Right cardiac atrium (tissue), 5 donors: ENCODE measurements around the gene PTPRN2. TPM values are rescaled to one million over a fixed set of nuclear protein-coding genes. Genes with fewer than 3 reads are reported as not detected.
A peak's percentile ranks its signal among the peaks of the same experiment; 100 is the strongest.

Experiments
- ATAC-seq, 2 donors: fragments of 200-7000 bp; cut with Tn5 transposase; one replicate each; pipeline versions ENCODE4 v1.8.0 to v1.9.1; 2020; ENCODE audit warnings: moderate library complexity in 2 of 2, mild to moderate bottlenecking in 1 of 2
- DNase-seq, 3 donors: peaks; one replicate each; pipeline ENCODE4 v3.0.0-alpha.2; 2020
- H3K27ac ChIP-seq: one replicate; pipeline ENCODE4 v1.5.1; 2013; ENCODE audit warnings: mild to moderate bottlenecking, low read length, control low read depth, moderate library complexity
- H3K27me3 ChIP-seq: one replicate; pipeline ENCODE4 v1.6.1; 2013; ENCODE audit not compliant: control insufficient read depth, insufficient read depth
- H3K4me1 ChIP-seq: one replicate; pipeline ENCODE4 v1.6.1; 2013; ENCODE audit warnings: low read length; ENCODE audit not compliant: control insufficient read depth, insufficient read depth
- H3K4me3 ChIP-seq: one replicate; pipeline ENCODE4 v1.5.1; 2013; ENCODE audit warnings: low read length, control low read depth
- H3K9me3 ChIP-seq: one replicate; pipeline ENCODE4 v1.6.1; 2013; ENCODE audit warnings: low read length; ENCODE audit not compliant: control insufficient read depth
- WGBS: extraction: QIAGEN DNeasy Blood & Tissue Kit; methylation state at CpG from one replicate; pipeline ENCODE4 v1.1.7; 2013; 5-methylcytosine and 5-hydroxymethylcytosine counted together
- intact Hi-C, 4 donors: fragments of 100-400 bp; cut with DNase I; formaldehyde crosslinking; loops; one replicate each; pipeline versions ENCODE4 v1.11.0 to v1.14.0; 2022 to 2023
- polyA plus RNA-seq: library from polyadenylated mRNA; stranded (reverse); fragments of 200-250 nt; gene quantifications from one replicate; pipeline ENCODE4 v1.2.3, GENCODE V29; 2013
- total RNA-seq, 4 donors: library from RNA; stranded (reverse); fragmentation: NEBNext Ultra II Directional; extraction: Animal tissue kit (Norgen Biotek cat#: 25700); gene quantifications; one replicate each; pipeline ENCODE4 v1.2.1, GENCODE V29; 2021
- donor health status: healthy with polysubstance abuse.
- donor health status: DM: no; HTN: yes; CAD: no.
- donor health status: DM: no; HTN: no; CAD: no.
- donor health status: DM: no; HTN: yes; CAD: no; lungs with severe emphysema.
- donor health status: DM: yes; HTN: yes; CAD: no.

The PTPRN2 gene
- total and polyA plus RNA-seq, 5 donors: 1.5 to 3.9 (median 1.9) TPM

- Histone ChIP-seq H3K27ac (no peak overlapping the region), H3K9me3 (no peaks in the 10 kb centered on the region), H3K27me3 (no peaks in the 10 kb centered on the region), H3K4me3 (no peak overlapping the region), H3K4me1 (no peaks in the 10 kb centered on the region)
- 80% methylated on average over 25 of the region's 25 CpGs for WGBS
- no peak for DNase-seq
- ATAC-seq: no peak
- intact Hi-C loops: no loop called here
Observed at GRCh38 chr7:157952841-157953645, 634.6 kb downstream of the PTPRN2 start.

GRCh38 chr7:157952050-157952667 is 635.5 kb downstream of the PTPRN2 start:
- Histone ChIP-seq H3K9me3 (no peaks in the 10 kb centered on the region), H3K4me3 (no peak overlapping the region), H3K27ac (no peak overlapping the region), H3K27me3 (no peaks in the 10 kb centered on the region), H3K4me1 (no peaks in the 10 kb centered on the region)
- intact Hi-C loops: no loop called here
- DNase-seq (no peak), ATAC-seq (peak in 1 of 2 donors; percentile 45)
- 88% methylated on average over 21 of the region's 21 CpGs for WGBS

- DNase-seq: no peak
- Histone ChIP-seq H3K4me1 (no peaks in the 10 kb centered on the region), H3K9me3 (no peaks in the 10 kb centered on the region), H3K27ac (no peak overlapping the region), H3K4me3 (no peak overlapping the region), H3K27me3 (no peaks in the 10 kb centered on the region)
- WGBS: 86% methylated on average over 26 of the region's 26 CpGs
- ATAC-seq: no peak
- intact Hi-C loops: no loop called here
Observed at GRCh38 chr7:157951300-157952049, 636.1 kb downstream of the PTPRN2 start.

GRCh38 chr7:157949711-157950110 is 637.9 kb downstream of the PTPRN2 start:
- Histone ChIP-seq H3K4me3 (no peak overlapping the region), H3K27me3 (no peaks in the 10 kb centered on the region), H3K4me1 (no peaks in the 10 kb centered on the region), H3K27ac (no peak overlapping the region), H3K9me3 (no peaks in the 10 kb centered on the region)
- 50% methylated on average over 3 of the region's 3 CpGs for WGBS
- DNase-seq (no peak), ATAC-seq (no peak)
- intact Hi-C loops: no loop called here

- 89% methylated on average over 3 of the region's 3 CpGs for WGBS
- H3K9me3 ChIP-seq: no peaks in the 10 kb centered on the region
- intact Hi-C loops: no loop called here
Observed at GRCh38 chr7:157947504-157947903, 640.1 kb downstream of the PTPRN2 start.

GRCh38 chr7:157946398-157947060 is 641.1 kb downstream of the PTPRN2 start:
- no peaks in the 10 kb centered on the region for H3K9me3 ChIP-seq
- intact Hi-C loops: no loop called here
- DNase-seq (no peak), ATAC-seq (no peak)
- no peak overlapping the region for H3K27ac ChIP-seq
- WGBS: 87% methylated on average over 9 of the region's 9 CpGs
- no peak overlapping the region for H3K4me3 ChIP-seq
- H3K4me1 ChIP-seq: no peaks in the 10 kb centered on the region
- no peaks in the 10 kb centered on the region for H3K27me3 ChIP-seq

More at GRCh38 chr7:157947504-157947903, 640.1 kb downstream of the PTPRN2 start:
- no peak overlapping the region for H3K27ac ChIP-seq
- no peak overlapping the region for H3K4me3 ChIP-seq
- no peaks in the 10 kb centered on the region for H3K27me3 ChIP-seq
- DNase-seq (no peak), ATAC-seq (no peak)
- no peaks in the 10 kb centered on the region for H3K4me1 ChIP-seq

GRCh38 chr7:157945401-157945800 is 642.2 kb downstream of the PTPRN2 start:
- Histone ChIP-seq H3K4me1 (no peaks in the 10 kb centered on the region), H3K4me3 (no peak overlapping the region), H3K27me3 (no peaks in the 10 kb centered on the region), H3K27ac (no peak overlapping the region), H3K9me3 (no peaks in the 10 kb centered on the region)
- DNase-seq: no peak
- ATAC-seq: no peak
- intact Hi-C loops: no loop called here
- WGBS: 92% methylated on average over 19 of the region's 19 CpGs

- no peak for ATAC-seq
- 93% methylated on average over 10 of the region's 10 CpGs for WGBS
Observed at GRCh38 chr7:157944734-157945291, 642.8 kb downstream of the PTPRN2 start.

GRCh38 chr7:157944051-157944450 is 643.6 kb downstream of the PTPRN2 start:
- DNase-seq (no peak), ATAC-seq (no peak)
- no peaks in the 10 kb centered on the region for H3K27me3 ChIP-seq
- intact Hi-C loops: no loop called here
- H3K27ac ChIP-seq: no peak overlapping the region
- no peak overlapping the region for H3K4me3 ChIP-seq
- 87% methylated on average over 14 of the region's 14 CpGs for WGBS
- H3K4me1 ChIP-seq: no peaks in the 10 kb centered on the region
- H3K9me3 ChIP-seq: no peaks in the 10 kb centered on the region

More at GRCh38 chr7:157944734-157945291, 642.8 kb downstream of the PTPRN2 start:
- DNase-seq: no peak
- H3K4me1 ChIP-seq: no peaks in the 10 kb centered on the region
- no peak overlapping the region for H3K27ac ChIP-seq
- intact Hi-C loops: no loop called here
- H3K27me3 ChIP-seq: no peaks in the 10 kb centered on the region
- no peaks in the 10 kb centered on the region for H3K9me3 ChIP-seq
- no peak overlapping the region for H3K4me3 ChIP-seq

GRCh38 chr7:157943561-157943960 is 644.1 kb downstream of the PTPRN2 start:
- intact Hi-C loops: no loop called here
- ATAC-seq (no peak), DNase-seq (no peak)
- Histone ChIP-seq H3K4me1 (no peaks in the 10 kb centered on the region), H3K4me3 (no peak overlapping the region), H3K9me3 (no peaks in the 10 kb centered on the region), H3K27ac (no peak overlapping the region), H3K27me3 (no peaks in the 10 kb centered on the region)
- 87% methylated on average over 6 of the region's 6 CpGs for WGBS
